Left renal cortex interstitium (tissue), 4 donors: ENCODE measurements around the gene DGKZ. TPM values are rescaled to one million over a fixed set of nuclear protein-coding genes. Genes with fewer than 3 reads are reported as not detected.

ENCODE experiments used
- DNase-seq, 4 donors: peaks; one replicate each; pipeline ENCODE4 v3.0.0-alpha.2; 2013; ENCODE audit warnings: low read depth in 4 of 4, low spot score in 2 of 4, missing footprints in 1 of 4
- polyA plus RNA-seq, 4 donors: library from polyadenylated mRNA; unstranded; fragments of 120-200 nt; gene quantifications; one replicate each; pipeline ENCODE4 v1.2.1, GENCODE V29; 2013; ENCODE audit not compliant: insufficient read length in 4 of 4

Gene DGKZ
- polyA plus RNA-seq, 4 donors: 33.8 to 48.6 (median 39.4) TPM

DNA sequence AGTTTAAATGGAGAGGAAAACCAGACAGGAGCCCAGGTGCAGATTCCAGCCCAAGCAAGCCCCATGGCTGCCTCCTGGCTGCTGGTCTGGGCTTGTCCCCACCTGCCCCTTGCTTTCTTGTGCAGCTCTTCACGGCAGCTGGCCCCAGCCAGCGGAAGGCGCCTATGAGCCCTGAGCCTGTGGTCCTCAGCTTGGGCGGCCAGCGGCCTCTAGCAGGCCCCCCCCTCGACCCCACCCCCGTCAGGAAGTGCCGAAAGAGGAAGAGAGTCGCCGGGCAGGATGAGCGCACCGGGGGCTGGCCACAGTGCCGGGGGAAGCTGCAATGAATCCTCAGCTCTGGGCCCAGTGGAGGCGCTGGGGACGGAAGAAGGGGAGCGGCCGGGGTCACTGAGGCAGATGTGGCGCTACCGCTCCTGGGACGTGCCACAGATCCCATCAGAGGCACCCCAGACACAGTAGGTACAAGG lies 2.1 kb upstream of the DGKZ start:
- no peak for DNase-seq

DNA sequence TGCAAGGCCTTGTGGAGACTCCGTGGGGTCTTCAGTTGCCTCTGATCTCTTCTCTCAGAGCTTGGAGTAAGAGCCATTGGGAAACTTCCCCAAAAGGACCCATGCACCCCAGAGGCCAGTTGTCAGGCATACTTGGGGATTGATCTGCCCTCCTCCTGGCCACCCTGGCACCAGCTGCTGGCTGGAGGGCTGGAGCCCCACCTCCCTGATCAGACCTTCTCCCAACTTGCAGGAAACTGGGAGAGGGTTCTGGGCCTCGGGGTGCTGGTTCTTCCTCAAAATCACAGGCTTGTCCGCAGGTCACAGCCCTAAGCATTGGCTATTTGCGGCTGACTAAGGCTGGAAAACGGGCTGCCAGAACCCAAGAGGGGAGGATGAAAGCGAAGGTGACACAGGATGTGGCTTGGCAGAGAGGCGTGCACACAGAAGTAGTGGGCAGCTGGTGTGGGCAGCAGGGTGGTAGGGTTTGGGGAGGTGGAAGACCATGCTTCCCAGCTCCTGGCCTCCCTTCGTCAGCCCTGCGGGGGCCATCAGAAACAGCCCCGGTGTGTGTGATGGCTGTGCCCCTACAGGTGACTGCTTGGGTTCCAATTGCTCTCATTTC lies 1.3 kb upstream of the DGKZ start:
- DNase-seq: no peak

DNA sequence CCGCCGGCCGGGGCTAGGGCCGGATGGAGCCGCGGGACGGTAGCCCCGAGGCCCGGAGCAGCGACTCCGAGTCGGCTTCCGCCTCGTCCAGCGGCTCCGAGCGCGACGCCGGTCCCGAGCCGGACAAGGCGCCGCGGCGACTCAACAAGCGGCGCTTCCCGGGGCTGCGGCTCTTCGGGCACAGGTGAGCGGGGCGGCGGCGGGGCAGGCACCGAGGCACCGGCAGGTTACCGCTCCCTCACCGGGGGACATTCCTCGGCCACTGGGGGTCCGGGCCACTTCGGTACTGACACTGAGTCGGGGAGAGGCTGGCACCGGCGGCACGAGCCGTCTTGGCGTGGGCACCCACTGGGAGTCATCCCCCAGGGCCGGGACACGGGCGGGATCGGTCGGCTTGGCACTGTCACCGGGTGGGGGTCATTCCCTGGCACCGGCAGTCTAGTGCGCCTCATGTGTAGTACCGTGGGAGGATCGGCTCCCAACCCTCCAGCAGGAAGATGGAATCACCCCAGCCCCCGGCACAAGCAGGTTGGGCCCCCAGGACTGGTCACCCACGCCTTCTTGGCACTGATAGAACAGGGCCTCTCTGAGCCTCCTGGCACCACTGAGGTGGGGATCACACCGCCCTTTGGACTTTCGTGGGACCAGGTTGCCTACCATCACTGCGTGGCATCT lies 511 bp downstream of the DGKZ start:
- no peak for DNase-seq

DNA sequence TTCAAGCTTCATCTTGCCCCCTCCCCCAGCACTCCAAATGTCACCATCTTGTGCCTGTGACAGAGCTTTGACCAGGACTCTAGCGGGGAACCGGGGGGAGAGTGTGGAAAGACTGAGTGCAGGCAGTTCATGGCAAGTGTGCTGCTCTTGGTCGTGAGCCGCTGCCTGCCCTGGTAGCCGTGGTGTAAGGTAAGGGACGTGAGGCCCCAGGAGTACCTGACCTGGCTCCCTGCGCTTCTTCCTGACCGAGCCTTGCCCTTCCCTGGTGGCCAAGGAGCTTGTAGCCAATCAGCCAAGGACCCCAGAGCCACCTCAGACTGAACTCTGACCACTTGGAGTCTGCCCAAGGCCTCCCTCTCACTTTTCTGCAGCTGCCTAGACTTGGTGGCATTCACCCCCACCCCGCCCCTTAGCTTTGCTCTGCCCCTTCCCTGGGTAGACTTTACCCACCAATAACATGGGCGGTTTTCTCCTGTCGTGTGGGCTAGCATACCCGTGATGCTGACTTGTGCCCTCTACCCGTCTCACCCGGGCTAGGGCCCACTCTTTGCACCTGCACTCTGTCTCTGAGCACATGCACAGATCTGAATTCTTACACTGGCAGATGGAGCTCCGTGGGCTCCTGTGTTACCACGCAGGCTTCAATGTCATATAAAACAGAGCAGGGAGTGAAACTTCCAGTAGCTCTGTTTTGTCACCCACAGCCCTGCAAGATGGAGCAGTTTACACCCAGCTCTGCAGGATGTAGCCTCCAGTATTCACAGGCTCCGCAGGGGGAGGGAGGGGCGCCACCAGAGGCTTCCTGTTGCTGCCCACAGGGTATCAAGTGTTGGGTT lies 1.5 kb downstream of the DGKZ start:
- no peak for DNase-seq

DNA sequence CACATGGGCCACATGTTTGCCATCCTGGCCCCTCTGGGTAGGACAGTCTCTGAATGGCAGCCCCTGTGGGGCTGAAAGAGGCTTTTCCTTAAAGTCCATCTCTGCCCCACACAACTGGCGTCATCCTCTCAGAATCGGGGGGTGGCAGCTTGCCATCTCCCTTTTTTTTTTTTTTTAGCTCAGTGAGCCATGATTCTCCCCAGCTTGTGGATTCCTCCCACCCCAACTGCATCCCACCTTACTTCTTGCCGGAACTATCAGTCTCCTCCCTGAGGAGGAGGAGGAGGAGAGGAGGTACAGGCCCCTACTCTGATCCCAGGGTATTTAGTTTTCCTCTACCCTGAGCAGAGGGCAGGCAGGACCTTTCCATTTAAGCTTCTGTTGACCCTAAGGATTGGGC lies 3.4 kb downstream of the DGKZ start:
- DNase-seq: no peak

DNA sequence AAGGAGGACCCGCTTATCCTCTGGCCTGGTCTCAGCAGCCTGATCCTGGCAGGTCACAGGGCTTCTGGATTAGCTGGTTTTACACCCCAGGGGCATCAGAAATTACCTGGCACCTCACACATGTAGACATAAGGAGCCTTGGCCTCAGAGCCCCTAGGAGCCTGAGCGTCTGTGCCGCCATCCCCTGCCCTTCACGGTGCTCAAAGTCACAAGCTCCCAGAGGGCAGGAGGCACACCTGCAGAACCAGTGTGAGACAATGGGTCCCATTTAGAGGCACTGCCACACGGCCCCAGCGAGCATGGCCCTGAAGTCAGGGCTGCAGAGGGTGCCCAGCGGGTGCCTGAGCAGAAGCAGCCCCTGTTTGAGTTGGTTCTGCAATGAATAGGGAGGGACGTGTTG lies 3.9 kb downstream of the DGKZ start:
- no peak for DNase-seq

DNA sequence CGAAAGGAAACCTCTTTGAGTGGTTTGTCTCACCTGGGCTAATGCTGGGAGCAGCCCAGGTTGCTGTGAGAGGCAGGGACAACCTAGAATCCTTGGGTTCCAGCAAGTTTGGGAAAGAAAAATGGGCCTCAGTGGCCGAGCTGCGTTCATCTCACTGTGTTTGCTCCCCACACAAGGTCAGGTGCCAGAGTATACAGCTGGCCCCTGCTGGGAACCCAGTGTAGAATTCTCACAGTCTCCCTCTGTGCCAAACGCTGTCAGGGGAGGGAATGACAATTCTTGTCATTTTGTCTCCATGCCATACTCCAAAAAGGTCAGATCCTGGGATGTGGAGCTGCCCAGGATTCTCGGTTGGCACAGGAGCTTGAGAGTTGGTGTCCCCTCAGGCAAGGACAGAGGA lies 4.3 kb downstream of the DGKZ start:
- DNase-seq: no peak

DNA sequence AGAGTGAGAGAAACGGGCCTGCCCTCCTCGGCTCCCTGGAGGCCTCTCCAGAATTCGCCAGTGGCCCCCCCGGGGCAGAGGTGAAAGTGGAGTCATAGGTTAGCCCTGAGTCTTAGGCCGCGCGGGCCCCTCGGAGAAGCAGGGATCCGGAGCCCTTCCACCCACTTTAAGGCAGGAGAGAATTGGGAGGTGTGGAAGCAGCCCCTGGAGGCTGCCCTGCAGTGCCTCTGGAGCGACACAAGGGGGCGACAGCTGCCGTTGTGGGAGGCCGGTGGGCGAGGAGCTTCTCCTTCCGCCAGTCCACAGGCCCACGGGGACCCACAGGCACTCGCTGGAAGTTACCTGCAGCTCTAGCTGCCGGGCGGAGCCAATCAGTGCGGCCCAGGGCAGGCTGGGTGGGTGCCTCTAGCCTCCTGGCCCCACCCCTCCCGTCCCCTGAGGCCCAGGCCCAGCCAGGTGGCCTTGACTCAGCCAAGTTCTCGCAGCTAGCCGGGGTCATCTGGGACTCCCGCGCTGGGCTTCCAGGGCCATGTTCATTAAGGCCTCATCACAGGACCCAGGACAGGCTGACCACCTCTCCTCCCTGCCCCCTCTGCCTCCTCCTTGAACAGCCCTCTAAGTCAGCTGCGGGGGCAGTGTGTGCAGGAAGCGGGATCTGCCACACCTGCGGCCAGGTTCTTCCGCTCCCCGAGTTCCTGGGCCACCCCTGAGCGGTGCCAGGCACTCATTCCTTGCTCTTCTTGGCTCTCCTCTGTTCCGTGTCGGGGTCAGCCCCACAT lies 5.0 kb downstream of the DGKZ start:
- DNase-seq: no peak

DNA sequence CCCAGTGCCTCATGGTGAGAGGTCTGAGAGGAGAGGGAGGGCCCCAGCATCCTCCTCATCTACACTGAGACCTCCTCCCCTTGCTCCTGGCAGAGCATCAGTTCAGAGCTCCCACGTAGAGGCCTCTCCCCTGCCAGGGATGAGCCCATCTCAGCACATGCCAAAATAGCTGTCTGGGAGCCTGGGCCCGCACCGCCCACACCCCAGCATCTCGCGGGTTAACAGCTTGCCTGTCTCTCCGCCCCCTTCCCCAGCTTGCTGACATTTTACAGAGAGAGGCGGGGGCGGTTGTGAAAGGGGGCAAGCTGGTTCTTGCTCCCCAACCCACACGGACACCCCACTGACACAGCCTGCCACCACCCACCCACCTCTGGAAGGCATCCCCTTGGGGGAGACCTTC lies 6.4 kb downstream of the DGKZ start:
- DNase-seq: no peak

DNA sequence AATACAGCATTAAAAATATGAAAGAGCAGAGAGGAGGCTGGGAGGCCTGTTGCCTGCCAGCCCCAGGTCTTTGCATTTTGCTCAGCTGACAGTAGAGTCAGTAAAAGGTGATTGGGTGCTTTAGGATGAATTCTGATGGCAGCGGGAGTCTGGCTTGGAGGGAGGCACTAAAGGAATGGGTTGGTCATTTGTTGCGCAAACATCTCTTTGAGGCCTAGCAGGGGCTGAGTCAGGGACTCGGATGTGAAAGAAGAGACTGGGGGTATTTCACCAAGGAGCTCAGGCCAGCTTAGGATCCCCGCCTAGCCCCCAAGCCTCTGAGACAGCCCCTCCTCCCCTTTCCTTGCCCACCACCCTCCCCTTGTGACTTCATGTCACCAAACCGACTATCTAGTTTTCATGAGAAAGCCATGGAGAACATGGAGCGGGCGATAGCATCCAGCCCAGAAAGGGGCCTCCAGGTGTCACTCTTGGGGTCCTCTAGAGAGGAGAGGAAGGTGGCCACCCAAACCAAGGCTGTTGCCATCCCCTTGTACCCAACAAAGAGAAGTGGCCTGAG lies 9.7 kb downstream of the DGKZ start:
- DNase-seq: no peak

DNA sequence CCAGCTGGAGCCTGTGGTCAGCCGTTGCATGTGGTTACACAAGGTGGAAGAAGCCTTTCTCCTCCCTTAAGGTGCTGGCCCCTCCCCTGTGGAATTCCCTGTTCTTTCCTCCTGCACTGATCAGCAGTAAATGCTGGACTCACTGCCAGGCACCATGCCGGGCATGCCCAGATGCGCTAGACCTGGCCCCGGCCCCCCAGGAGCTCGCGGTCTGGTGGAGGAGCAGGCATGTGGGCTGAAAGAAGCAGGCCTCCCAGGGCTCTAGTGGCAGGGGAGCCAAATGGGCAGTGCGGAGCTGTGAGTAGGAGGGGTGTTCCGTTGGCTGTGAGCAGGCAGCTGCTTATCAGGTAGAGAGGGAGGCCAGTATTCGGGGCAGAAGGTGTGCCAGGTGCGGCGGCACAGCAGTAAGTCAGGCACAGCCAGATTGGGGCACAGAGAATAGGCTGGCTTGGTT lies 10.2 kb downstream of the DGKZ start:
- no peak for DNase-seq

DNA sequence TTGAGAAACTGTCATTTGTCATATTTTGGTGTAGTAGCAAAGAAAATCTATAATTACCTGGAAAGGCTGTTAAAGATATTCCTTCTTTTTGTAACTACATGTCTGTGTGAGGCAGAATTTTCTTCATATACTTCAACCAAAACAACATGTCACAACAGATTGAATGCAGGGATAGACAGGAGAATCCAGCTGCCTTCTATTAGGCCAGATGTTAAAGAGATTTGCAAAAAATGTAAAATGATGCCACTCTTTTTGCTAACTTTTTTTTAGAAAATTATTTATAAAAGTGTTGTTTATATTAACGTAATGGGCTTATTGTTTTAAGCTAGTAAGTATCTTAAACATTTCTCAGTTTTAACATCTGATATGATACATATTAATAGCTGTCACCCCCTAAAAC lies 12.7 kb downstream of the DGKZ start:
- no peak for DNase-seq

DNA sequence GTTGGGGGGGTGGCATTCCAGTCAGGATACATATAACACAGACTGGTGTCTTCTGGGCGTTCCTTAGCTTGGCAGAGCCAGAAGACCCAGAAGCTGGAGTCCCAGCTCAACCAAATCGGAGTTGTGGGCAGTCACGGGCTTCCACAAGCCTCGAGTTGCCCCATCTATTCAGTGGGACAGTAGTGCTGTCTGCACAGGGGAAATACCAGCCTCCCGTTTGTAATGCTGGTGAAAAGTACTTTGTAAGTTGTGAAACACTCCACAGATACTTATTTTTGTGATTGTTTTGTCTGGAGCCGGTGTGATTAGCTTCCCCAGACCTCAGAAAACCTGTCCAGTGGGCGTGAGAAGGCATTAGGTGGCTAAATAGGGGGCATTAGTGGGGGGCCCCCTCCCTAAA lies 13.6 kb downstream of the DGKZ start:
- DNase-seq: no peak

DNA sequence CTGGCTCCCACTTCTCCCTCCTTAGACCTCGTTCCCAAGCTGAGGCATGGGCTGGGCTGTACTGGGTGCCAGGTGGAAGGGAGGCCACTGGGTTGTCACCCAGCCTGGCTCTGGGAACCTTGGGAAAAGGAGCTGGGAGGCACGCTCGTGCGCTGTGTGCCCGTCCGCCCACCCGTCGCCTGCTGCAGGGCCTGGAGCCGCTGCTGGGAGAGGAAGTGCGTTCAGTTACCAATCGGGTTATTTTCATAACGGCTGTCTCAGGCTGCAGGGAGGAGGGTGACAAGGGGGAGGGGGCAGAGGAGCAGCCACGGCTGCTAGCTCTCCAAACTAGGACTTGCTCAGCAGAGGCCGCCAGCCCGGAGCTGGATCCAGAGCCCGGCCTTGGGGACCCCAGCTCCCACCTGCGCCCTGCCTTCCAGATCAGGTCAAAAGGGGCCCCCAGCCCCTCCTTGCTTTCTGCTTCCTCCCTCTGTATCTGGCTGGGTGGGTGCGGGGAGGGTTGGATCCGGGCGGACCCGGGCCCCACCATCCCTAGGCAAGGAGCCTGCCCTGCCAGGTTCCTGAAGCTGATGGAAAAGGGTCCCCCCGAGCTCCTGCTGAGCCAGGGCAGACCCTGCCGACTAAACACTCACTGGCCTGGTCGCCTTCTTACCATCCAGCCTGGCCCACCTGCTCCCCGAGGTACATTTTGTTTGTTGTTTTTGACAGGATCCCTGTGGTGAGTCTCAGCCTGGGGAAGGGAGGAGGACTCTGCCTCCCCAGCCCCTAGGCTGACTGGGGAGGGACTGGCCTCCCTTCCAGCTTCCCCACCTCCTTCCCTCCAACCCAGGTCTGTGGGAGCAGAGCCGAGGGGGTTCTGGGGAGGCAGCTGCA lies 14.3 kb downstream of the DGKZ start:
- no peak for DNase-seq

DNA sequence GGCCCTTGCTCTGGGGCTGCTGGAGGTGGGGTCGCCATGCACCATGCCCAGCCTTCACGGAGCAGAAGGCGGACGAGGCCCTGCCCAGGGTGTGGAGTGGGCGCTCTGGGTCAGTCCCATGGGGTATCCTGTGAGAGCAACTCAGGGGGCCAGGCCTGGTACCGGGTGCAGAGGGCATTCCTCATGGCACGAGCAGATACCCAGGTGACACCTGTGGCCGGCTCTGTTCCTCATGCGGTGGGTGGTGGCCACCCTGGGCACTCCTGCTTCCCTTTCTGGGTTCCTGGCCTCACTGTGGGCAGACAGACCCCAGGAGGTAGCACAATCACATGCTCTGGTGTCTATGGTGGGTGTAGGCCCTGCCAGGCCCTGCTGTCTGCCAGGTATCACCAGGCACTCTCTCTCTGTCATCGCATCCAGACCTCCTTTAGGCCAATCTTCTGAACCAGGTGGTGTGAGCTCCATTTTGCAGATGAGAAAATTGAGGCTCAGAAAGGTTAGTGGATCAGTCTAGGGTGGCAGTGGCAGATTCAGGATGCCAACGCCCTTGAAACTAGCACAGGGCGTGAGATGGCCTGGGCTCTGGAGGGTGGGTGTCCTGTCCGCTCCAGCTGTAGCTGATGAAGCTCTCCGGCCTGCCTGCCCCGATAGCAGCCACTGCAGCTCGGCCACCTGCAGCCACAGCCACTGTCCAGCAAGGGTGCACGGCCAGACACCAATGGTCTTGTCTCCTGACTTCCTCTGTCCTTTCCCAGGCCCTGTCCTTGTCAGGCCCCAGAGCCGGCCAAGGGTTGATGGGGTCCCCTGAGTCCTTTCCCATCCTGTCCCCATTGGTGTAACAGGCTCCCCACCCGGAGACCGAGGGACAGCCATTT lies 15.1 kb downstream of the DGKZ start:
- no peak for DNase-seq

DNA sequence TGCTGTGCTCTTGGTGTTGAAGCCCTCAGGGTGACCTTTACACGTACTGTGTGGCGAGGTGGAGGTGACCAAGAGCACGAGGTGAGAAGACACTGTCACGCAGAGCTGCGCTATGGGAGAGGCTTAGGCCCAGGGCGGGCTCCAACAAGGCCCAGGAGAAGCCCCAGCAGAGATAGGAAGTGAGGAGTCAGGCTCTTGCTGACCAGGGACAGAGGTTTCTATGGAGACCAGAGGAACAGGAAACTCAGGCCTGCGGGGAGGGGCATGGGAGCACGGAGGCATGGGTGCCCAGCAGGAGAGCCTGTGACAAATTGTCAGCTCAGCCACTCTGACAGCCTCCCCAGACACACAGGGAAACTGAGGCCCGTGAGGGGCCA lies 15.8 kb downstream of the DGKZ start:
- DNase-seq: no peak

DNA sequence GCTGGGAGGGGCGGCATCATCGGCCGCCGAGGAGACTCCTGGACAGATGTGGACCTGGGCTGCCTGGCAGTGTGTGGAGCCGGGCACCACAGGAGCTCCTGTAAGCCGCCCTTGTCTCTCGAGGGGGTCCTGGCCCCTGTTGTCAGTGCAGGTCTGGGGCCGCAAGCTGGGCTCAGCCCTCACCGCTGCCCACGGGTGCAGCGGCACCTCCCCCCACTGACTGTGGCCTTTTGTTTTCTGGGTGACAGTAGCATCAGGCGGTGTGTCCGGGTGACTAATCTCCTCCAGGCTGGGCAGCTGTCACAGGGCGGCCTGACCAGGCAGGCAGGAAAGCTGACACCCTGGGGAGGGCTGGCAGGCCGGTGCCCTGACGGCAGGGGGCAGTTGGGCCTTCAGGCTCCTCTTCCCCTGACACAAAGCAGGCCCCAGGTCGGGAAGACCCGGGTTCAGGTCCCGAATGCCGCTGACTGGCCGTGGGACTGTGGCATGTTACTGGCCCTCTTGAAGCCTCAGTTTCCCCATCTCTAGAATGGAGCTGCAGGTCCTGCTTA lies 16.3 kb downstream of the DGKZ start:
- DNase-seq: no peak

DNA sequence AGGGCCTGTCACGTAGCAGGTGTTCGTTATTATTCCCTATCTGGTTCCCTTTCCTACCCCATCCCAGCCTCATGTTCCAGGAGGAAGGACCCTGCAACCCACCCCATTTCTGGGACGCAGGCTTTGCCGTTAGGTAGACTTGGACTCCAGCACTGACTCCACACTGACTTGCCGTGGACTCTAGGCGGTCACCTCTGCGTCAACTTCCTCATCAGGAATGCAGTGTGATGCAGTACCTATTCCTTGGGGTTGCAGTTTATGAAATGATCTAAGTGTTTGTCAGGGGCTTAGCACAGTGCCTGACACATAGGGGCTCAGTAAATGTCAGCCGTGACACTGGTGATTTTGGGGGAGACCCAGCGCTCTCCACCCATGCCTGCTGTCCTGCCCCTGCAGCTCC lies 16.8 kb downstream of the DGKZ start:
- DNase-seq: no peak
